Naive thymus-derived CD4-positive, alpha-beta T cell (primary cell): Measurements from ENCODE around the gene KMT5B. TPM values are rescaled to one million over a fixed set of nuclear protein-coding genes. Genes with fewer than 3 reads are reported as not detected.

Experiments used
- ATAC-seq: fragments of 150-1000 bp; cut with Tn5 transposase; 2 replicates; pipeline ENCODE4 v1.10.0; 2021; ENCODE audit warnings: mild to moderate bottlenecking, moderate library complexity
- CTCF ChIA-PET: fragments of 350-600 bp; sonication (Branson Sonifier 250); formaldehyde crosslinking; loops from one replicate; lab custom pipeline; 2021; ENCODE audit warnings: antibody characterized with exemption; lab: Charles Lee
- POLR2A ChIA-PET: fragments of 350-600 bp; sonication (Branson Sonifier 250); formaldehyde crosslinking; loops from one replicate; lab custom pipeline; 2021; ENCODE audit warnings: antibody characterized with exemption, inconsistent platforms; lab: Charles Lee
- DNase-seq, 9 donors: peaks; one replicate each; pipeline versions ENCODE4 v3.0.0 to v3.0.0-alpha.2; 2020 to 2022; ENCODE audit warnings: mixed read lengths in 1 of 9
- H3K27ac ChIP-seq: one replicate; pipeline ENCODE4 v1.7.0; 2013; ENCODE audit warnings: mild to moderate bottlenecking, low read depth, low read length, moderate library complexity
- H3K27me3 ChIP-seq, 2 donors: one replicate each; pipeline ENCODE4 v1.7.0; 2013; ENCODE audit warnings: low read length in 2 of 2, mild to moderate bottlenecking in 2 of 2, moderate library complexity in 2 of 2; ENCODE audit not compliant: control insufficient read depth in 2 of 2, insufficient read depth in 2 of 2
- H3K36me3 ChIP-seq, 3 experiments: 1 replicate in 2 of 3; 2 replicates in 1 of 3; pipeline ENCODE4 v1.7.0; 2013; ENCODE audit warnings: low read length in 3 of 3, mild to moderate bottlenecking in 3 of 3, moderate library complexity in 1 of 3; ENCODE audit not compliant: insufficient read depth in 3 of 3, control insufficient read depth in 2 of 3
- H3K4me1 ChIP-seq, 2 donors: one replicate each; pipeline ENCODE4 v1.7.0; 2013; ENCODE audit warnings: low read length in 2 of 2, mild to moderate bottlenecking in 2 of 2, moderate library complexity in 1 of 2; ENCODE audit not compliant: control insufficient read depth in 2 of 2, insufficient read depth in 2 of 2
- H3K4me3 ChIP-seq: 2 replicates; pipeline ENCODE4 v1.7.0; 2013; ENCODE audit warnings: mild to moderate bottlenecking, low read length
- H3K9me3 ChIP-seq, 3 experiments: 1 replicate in 2 of 3; 2 replicates in 1 of 3; pipeline ENCODE4 v1.7.0; 2013; ENCODE audit warnings: low read length in 3 of 3; ENCODE audit not compliant: control insufficient read depth in 2 of 3
- H3K27ac Mint-ChIP-seq, 9 donors: one replicate each; pipeline ENCODE4 v1.8.0; 2020 to 2022; ENCODE audit warnings: mixed read lengths in 9 of 9, mild to moderate bottlenecking in 8 of 9, moderate library complexity in 5 of 9, inconsistent platforms in 2 of 9
- H3K27me3 Mint-ChIP-seq, 5 donors: one replicate each; pipeline ENCODE4 v1.8.0; 2021 to 2022; ENCODE audit warnings: mixed read lengths in 5 of 5, mild to moderate bottlenecking in 1 of 5
- H3K36me3 Mint-ChIP-seq, 5 donors: one replicate each; pipeline ENCODE4 v1.8.0; 2020 to 2022; ENCODE audit warnings: mixed read lengths in 5 of 5, mild to moderate bottlenecking in 3 of 5, inconsistent platforms in 1 of 5
- H3K4me1 Mint-ChIP-seq, 7 donors: one replicate each; pipeline ENCODE4 v1.8.0; 2020 to 2022; ENCODE audit warnings: mixed read lengths in 7 of 7, mild to moderate bottlenecking in 3 of 7, inconsistent platforms in 1 of 7
- H3K4me3 Mint-ChIP-seq, 10 donors: one replicate each; pipeline ENCODE4 v1.8.0; 2020 to 2022; ENCODE audit warnings: mild to moderate bottlenecking in 10 of 10, mixed read lengths in 10 of 10, moderate library complexity in 6 of 10, inconsistent platforms in 2 of 10
- H3K9me3 Mint-ChIP-seq, 11 donors: one replicate each; pipeline ENCODE4 v1.8.0; 2020 to 2022; ENCODE audit warnings: mixed read lengths in 11 of 11, mild to moderate bottlenecking in 4 of 11, inconsistent platforms in 1 of 11, moderate library complexity in 1 of 11
- intact Hi-C, 2 donors: fragments of 100-400 bp; cut with micrococcal nuclease; formaldehyde crosslinking; loops; one replicate each; pipeline ENCODE4 v1.15.1; 2023
- polyA plus RNA-seq, 2 donors: library from polyadenylated mRNA; unstranded; fragments of 300-500 nt; fragmentation: Illumina TruSeq; gene quantifications; one replicate each; pipeline ENCODE4 v1.2.3, GENCODE V29; 2021
- total RNA-seq, 6 experiments: library from RNA in 5 of 6; stranded (reverse) in 5 of 6; gene quantifications; 1 replicate in 5 of 6; 2 replicates in 1 of 6; pipeline ENCODE4 v1.2.3 and lab custom pipeline; 2021 to 2026

The KMT5B gene
- total and polyA plus RNA-seq, 7 experiments from 2014 or later, result 32.7 to 68.2 (median 43.8) TPM

- H3K36me3 ChIP-seq, result peaks cover 13 to 86% (median 23%) of the 10 kb centered on the region in 3 experiments
- no peaks in the 10 kb centered on the region for H3K27me3 ChIP-seq
- DNase-seq (no peak), ATAC-seq (no peak)
- Mint-ChIP-seq H3K4me1 (no peaks in the 10 kb centered on the region), H3K9me3 (no peaks in the 10 kb centered on the region), H3K27ac (peak overlapping the region in 1 of 9 donors; percentile 50), H3K4me3 (no peak overlapping the region), H3K27me3 (no peaks in the 10 kb centered on the region), H3K36me3 (peaks cover 11 to 31% (median 17%) of the 10 kb centered on the region in 5 donors)
- H3K9me3 ChIP-seq, result no peaks in the 10 kb centered on the region
- H3K4me3 ChIP-seq, result no peak overlapping the region
- POLR2A ChIA-PET, result interaction anchor here (0.7 kb wide), 1 partner anchor 128 kb away, joined by 3 read pairs; no protein-coding TSS in a partner anchor
- no peak overlapping the region for H3K27ac ChIP-seq
- intact Hi-C loops, result no loop called here
- CTCF ChIA-PET, result interaction anchor here (1.1 kb wide), 1 partner anchor 11 kb away, joined by 3 read pairs; no protein-coding TSS in a partner anchor
- H3K4me1 ChIP-seq, result no peaks in the 10 kb centered on the region
Observed at GRCh38 chr11:68168694-68169093, 44.4 kb downstream of the KMT5B start.

- H3K9me3 Mint-ChIP-seq, result no peaks in the 10 kb centered on the region
- Histone ChIP-seq H3K4me1 (no peaks in the 10 kb centered on the region), H3K36me3 (peaks cover 10 to 79% (median 23%) of the 10 kb centered on the region in 3 experiments), H3K4me3 (no peak overlapping the region), H3K9me3 (no peaks in the 10 kb centered on the region), H3K27ac (no peak overlapping the region), H3K27me3 (no peaks in the 10 kb centered on the region)
- peaks cover 10 to 31% (median 18%) of the 10 kb centered on the region in 5 donors for H3K36me3 Mint-ChIP-seq
- intact Hi-C loops, result no loop called here
- no peak overlapping the region for H3K27ac Mint-ChIP-seq
- ChIA-PET POLR2A (no interaction called here), CTCF (no interaction called here)
- no peaks in the 10 kb centered on the region for H3K4me1 Mint-ChIP-seq
- DNase-seq (no peak), ATAC-seq (no peak)
- H3K4me3 Mint-ChIP-seq, result no peak overlapping the region
- H3K27me3 Mint-ChIP-seq, result no peaks in the 10 kb centered on the region
Observed at GRCh38 chr11:68167474-68167873, 45.6 kb downstream of the KMT5B start.

- H3K4me1 ChIP-seq, result no peaks in the 10 kb centered on the region
- peaks cover 10 to 34% (median 19%) of the 10 kb centered on the region in 5 donors for H3K36me3 Mint-ChIP-seq
- H3K9me3 Mint-ChIP-seq, result no peaks in the 10 kb centered on the region
- no peak overlapping the region for H3K4me3 Mint-ChIP-seq
- ChIA-PET POLR2A (no interaction called here), CTCF (no interaction called here)
- H3K27ac Mint-ChIP-seq, result no peak overlapping the region
- no peaks in the 10 kb centered on the region for H3K27me3 ChIP-seq
- H3K9me3 ChIP-seq, result no peaks in the 10 kb centered on the region
- peaks cover 10 to 76% (median 23%) of the 10 kb centered on the region in 3 experiments for H3K36me3 ChIP-seq
- ATAC-seq, result no peak
- H3K4me1 Mint-ChIP-seq, result no peaks in the 10 kb centered on the region
- DNase-seq, result no peak
- H3K27me3 Mint-ChIP-seq, result no peaks in the 10 kb centered on the region
- intact Hi-C loops, result no loop called here
- no peak overlapping the region for H3K4me3 ChIP-seq
- H3K27ac ChIP-seq, result no peak overlapping the region
Observed at GRCh38 chr11:68166969-68167368, 46.1 kb downstream of the KMT5B start.

- intact Hi-C loops, result no loop called here
- Histone ChIP-seq H3K27ac (no peak overlapping the region), H3K4me3 (no peak overlapping the region), H3K9me3 (no peaks in the 10 kb centered on the region), H3K27me3 (no peaks in the 10 kb centered on the region), H3K36me3 (peaks cover 9 to 63% (median 18%) of the 10 kb centered on the region in 3 experiments), H3K4me1 (no peaks in the 10 kb centered on the region)
- ChIA-PET POLR2A (no interaction called here), CTCF (no interaction called here)
- Mint-ChIP-seq H3K27ac (peak overlapping the region in 1 of 9 donors; percentile 79), H3K27me3 (no peaks in the 10 kb centered on the region), H3K4me3 (no peak overlapping the region), H3K4me1 (peaks cover 0 to 2% (median 0%) of the 10 kb centered on the region in 7 donors), H3K9me3 (no peaks in the 10 kb centered on the region), H3K36me3 (peaks cover 10 to 32% (median 19%) of the 10 kb centered on the region in 5 donors)
- ATAC-seq (no peak), DNase-seq (no peak)
Observed at GRCh38 chr11:68165601-68166000, 47.5 kb downstream of the KMT5B start.

GRCh38 chr11:68164437-68164836, 48.7 kb downstream of the KMT5B start:
- Mint-ChIP-seq H3K27me3 (no peaks in the 10 kb centered on the region), H3K27ac (peak overlapping the region in 3 of 9 donors; percentile 3 to 65 (median 38))
- CTCF ChIA-PET, result interaction anchor here (1.0 kb wide), 1 partner anchor 18 kb away, joined by 3 read pairs; no protein-coding TSS in a partner anchor

GRCh38 chr11:68163691-68164090, 49.4 kb downstream of the KMT5B start:
- CTCF ChIA-PET, result interaction anchor here (1.0 kb wide), 1 partner anchor 18 kb away, joined by 3 read pairs; no protein-coding TSS in a partner anchor
- Mint-ChIP-seq H3K36me3 (peaks cover 3 to 32% (median 12%) of the 10 kb centered on the region in 5 donors), H3K27ac (peak overlapping the region in 1 of 9 donors; percentile 38)

More at GRCh38 chr11:68164437-68164836, 48.7 kb downstream of the KMT5B start:
- Histone ChIP-seq H3K36me3 (peaks cover 5 to 51% (median 7%) of the 10 kb centered on the region in 3 experiments), H3K27me3 (no peaks in the 10 kb centered on the region), H3K4me1 (no peaks in the 10 kb centered on the region), H3K9me3 (no peaks in the 10 kb centered on the region), H3K27ac (no peak overlapping the region), H3K4me3 (no peak overlapping the region)
- ATAC-seq, result no peak
- no peak for DNase-seq
- peaks cover 4 to 30% (median 14%) of the 10 kb centered on the region in 5 donors for H3K36me3 Mint-ChIP-seq
- H3K4me3 Mint-ChIP-seq, result no peak overlapping the region
- H3K4me1 Mint-ChIP-seq, result peaks cover 0 to 2% (median 0%) of the 10 kb centered on the region in 7 donors
- POLR2A ChIA-PET, result no interaction called here
- no peaks in the 10 kb centered on the region for H3K9me3 Mint-ChIP-seq
- intact Hi-C loops, result no loop called here

More at GRCh38 chr11:68163691-68164090, 49.4 kb downstream of the KMT5B start:
- no peak overlapping the region for H3K27ac ChIP-seq
- H3K27me3 Mint-ChIP-seq, result no peaks in the 10 kb centered on the region
- POLR2A ChIA-PET, result no interaction called here
- H3K9me3 ChIP-seq, result no peaks in the 10 kb centered on the region
- peaks cover 0 to 2% (median 0%) of the 10 kb centered on the region in 7 donors for H3K4me1 Mint-ChIP-seq
- ATAC-seq, result no peak
- H3K9me3 Mint-ChIP-seq, result no peaks in the 10 kb centered on the region
- H3K4me3 ChIP-seq, result no peak overlapping the region
- intact Hi-C loops, result no loop called here
- H3K4me3 Mint-ChIP-seq, result no peak overlapping the region
- no peak for DNase-seq
- H3K27me3 ChIP-seq, result no peaks in the 10 kb centered on the region
- peaks cover under 1 to 47% (median 3%) of the 10 kb centered on the region in 3 experiments for H3K36me3 ChIP-seq
- no peaks in the 10 kb centered on the region for H3K4me1 ChIP-seq
